ENCODE measurements around the gene CDSN. TPM values are rescaled to one million over a fixed set of nuclear protein-coding genes. Genes with fewer than 3 reads are reported as not detected.
"Not testable (repeated sequence)": the region's sequence is repeated elsewhere in the genome, so short reads cannot be mapped to it uniquely, and the experiment has no call there.

CDSN gene
- total RNA-seq, 1 donor from 2014 or later, result not detected

DNA sequence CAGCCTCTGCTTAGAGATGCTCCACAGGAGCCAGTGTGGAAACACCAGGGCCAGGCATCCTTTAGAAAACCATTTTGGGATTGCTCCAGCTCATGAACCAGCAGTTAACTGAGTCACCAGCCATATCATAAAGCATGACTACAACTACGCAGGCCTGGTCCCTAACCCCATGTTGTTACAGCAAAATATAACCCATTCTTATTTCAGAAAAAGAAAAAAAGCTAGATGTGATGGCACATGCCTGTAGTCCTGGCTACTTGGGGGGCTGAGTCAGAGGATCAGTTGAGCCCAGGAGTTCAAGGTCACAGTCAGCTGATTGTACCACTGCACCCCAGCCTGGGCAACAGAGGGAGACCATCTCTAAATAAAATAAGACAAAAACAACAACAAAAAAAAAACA lies 44.7 kb downstream of the CDSN start:
- Mint-ChIP-seq H3K9me3 (no peaks in the 10 kb centered on the region), H3K4me3 (no peak overlapping the region), H3K4me1 (ENCODE audit: unreplicated experiment) (peaks cover 21% of the 10 kb centered on the region), H3K36me3 (no peaks in the 10 kb centered on the region), H3K27ac (no peak overlapping the region), H3K27me3 (peaks cover 4% of the 10 kb centered on the region)
- no peak for DNase-seq (ENCODE audit: extremely low spot score, unreplicated experiment)
- TF ChIP-seq CTCF (conservative IDR thresholded peaks at IDR 0.05), result no peak

DNA sequence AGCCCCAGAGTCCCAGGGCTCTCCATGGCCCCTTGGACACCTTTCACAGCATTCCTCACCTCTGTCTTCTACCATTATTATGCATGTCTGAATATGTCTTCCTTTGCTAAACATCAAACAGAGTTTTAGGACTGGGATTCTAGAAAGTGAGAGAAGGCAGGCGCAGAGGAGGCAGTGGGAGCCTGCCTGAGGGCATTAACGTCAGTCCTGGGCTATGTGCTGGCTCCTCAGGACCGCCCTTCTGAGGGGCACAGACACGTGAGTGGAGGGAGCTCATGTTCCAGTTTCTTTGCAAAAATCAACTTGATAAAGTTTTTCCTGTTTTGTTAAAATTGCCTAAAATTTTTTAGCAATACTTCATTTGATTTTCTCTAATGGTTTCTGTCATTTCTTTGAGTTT lies 45.8 kb downstream of the CDSN start:
- peaks cover 18% of the 10 kb centered on the region for H3K4me1 Mint-ChIP-seq (ENCODE audit: unreplicated experiment)
- no peaks in the 10 kb centered on the region for H3K27me3 Mint-ChIP-seq
- no peaks in the 10 kb centered on the region for H3K9me3 Mint-ChIP-seq
- H3K4me3 Mint-ChIP-seq, result no peak overlapping the region
- H3K27ac Mint-ChIP-seq, result no peak overlapping the region
- H3K36me3 Mint-ChIP-seq, result no peaks in the 10 kb centered on the region
- DNase-seq (ENCODE audit: extremely low spot score, unreplicated experiment), result no peak
- no peak for TF ChIP-seq CTCF (conservative IDR thresholded peaks at IDR 0.05)

DNA sequence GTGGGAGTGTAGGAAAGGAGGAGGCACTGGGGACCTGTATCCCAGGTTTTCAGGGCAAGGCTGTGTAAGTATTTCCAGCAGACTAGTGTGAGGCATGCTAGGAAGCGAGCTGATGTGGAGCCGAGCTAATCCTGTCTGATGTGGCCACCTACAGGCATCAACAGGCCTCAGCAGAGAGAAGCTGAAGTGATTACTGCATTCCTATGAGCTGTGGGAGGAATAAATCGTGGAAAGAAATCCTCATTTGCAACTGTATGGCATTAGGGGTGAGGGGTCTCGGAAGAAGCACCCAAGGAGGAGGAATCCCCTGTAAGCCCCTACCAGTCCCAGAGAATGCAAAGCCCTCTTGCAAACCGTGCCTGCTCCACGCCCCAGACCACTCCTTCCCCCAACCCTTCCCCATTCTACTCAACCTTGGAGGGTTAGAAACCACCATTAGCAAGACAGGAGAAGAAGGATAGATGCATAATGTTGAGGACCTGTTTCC lies 49.5 kb downstream of the CDSN start:
- no peaks in the 10 kb centered on the region for H3K27me3 Mint-ChIP-seq
- TF ChIP-seq CTCF (conservative IDR thresholded peaks at IDR 0.05), result peak; percentile 72
- peaks cover 31% of the 10 kb centered on the region for H3K4me1 Mint-ChIP-seq (ENCODE audit: unreplicated experiment)
- peaks cover 5% of the 10 kb centered on the region for H3K9me3 Mint-ChIP-seq
- no peak for DNase-seq (ENCODE audit: extremely low spot score, unreplicated experiment)
- H3K4me3 Mint-ChIP-seq, result no peak overlapping the region
- H3K27ac Mint-ChIP-seq, result peak overlapping the region; percentile 44
- no peaks in the 10 kb centered on the region for H3K36me3 Mint-ChIP-seq

DNA sequence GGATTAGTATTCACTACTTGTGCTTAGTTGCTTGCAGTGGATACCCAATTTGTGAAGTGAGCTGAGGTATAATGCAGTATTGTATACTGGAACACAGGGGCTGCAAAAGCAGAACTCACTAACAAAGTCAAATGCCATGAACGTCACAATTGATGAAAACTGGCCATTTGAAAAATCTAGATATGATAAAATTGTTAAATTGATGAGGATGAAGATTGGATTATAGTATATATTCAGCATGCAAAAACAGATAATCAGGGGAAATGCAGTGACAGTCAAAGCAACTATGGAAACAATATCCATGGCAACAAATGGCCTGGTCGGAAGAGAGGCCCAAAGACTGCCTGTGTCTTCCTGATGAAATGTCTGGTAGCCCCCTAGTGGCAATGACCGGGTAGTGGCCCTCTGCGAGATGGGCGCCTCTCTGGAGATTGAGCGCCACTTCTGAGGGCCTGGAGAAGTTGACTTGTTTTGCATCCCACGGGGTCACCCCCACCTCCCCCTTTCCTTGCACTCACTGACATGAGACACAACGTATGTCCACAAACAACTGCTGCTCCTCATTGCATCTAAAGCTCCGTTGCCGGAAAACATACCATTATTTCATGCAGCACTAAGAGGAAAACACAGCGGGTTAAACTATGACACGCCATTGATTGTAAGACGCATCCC lies 51.4 kb downstream of the CDSN start:
- Mint-ChIP-seq H3K27ac (peak overlapping the region; percentile 46), H3K4me1 (ENCODE audit: unreplicated experiment) (peaks cover 27% of the 10 kb centered on the region), H3K27me3 (no peaks in the 10 kb centered on the region), H3K36me3 (no peaks in the 10 kb centered on the region), H3K9me3 (peaks cover 5% of the 10 kb centered on the region), H3K4me3 (no peak overlapping the region)
- DNase-seq (ENCODE audit: extremely low spot score, unreplicated experiment), result peak; percentile 80
- peak; percentile 94 for TF ChIP-seq CTCF (conservative IDR thresholded peaks at IDR 0.05)

GRCh38 chr6:31067891-31068668 lies 52.2 kb downstream of the CDSN start:
- not testable (repeated sequence) for H3K27ac Mint-ChIP-seq; H3K4me3 Mint-ChIP-seq; H3K27me3 Mint-ChIP-seq; DNase-seq (ENCODE audit: extremely low spot score, unreplicated experiment); H3K36me3 Mint-ChIP-seq; H3K9me3 Mint-ChIP-seq
- H3K4me1 Mint-ChIP-seq (ENCODE audit: unreplicated experiment), result peaks cover 27% of the 10 kb centered on the region

DNA sequence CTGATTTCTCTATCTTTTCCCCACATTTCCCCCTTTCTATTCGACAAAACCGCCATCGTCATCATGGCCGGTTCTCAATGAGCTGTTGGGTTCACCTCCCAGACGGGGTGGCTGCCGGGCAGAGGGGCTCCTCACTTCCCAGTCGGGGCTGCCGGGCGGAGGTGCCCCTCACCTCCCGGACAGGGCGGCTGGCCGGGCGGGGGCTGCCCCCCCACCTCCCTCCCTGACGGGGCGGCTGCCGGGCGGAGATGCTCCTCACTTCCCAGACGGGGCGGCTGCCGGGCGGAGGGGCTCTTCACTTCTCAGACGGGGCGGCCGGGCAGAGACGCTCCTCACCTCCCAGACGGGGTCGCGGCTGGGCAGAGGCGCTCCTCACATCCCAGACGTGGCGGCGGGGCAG lies 53.2 kb downstream of the CDSN start:
- not testable (repeated sequence) for H3K4me3 Mint-ChIP-seq; H3K27me3 Mint-ChIP-seq; H3K9me3 Mint-ChIP-seq; H3K36me3 Mint-ChIP-seq; H3K27ac Mint-ChIP-seq; DNase-seq (ENCODE audit: extremely low spot score, unreplicated experiment)
- H3K4me1 Mint-ChIP-seq (ENCODE audit: unreplicated experiment), result peaks cover 23% of the 10 kb centered on the region
